Measurements from ENCODE around the gene PCDHGB3. TPM values are rescaled to one million over a fixed set of nuclear protein-coding genes. Genes with fewer than 3 reads are reported as not detected.
"Not testable (repeated sequence)": the region's sequence is repeated elsewhere in the genome, so short reads cannot be mapped to it uniquely, and the experiment has no call there.

PCDHGB3 gene
- total and polyA plus RNA-seq, 3 donors from 2014 or later = 0.74 to 17.1 (median 11.3) TPM

GRCh38 chr5:141388661-141389060 lies 18.6 kb downstream of the PCDHGB3 start:
- H3K4me3 ChIP-seq = no peak overlapping the region
- TF ChIP-seq POLR2A (IDR thresholded peaks at IDR 0.05) (no peak), CTCF (IDR thresholded peaks at IDR 0.05) (no peak)
- 31 to 42% methylated on average over 10 of the region's 10 CpGs for WGBS, 2 donors
- no peaks in the 10 kb centered on the region for H3K27me3 ChIP-seq
- H3K36me3 ChIP-seq (ENCODE audit: low read depth, missing control alignments) = no peaks in the 10 kb centered on the region
- H3K4me1 ChIP-seq = no peaks in the 10 kb centered on the region
- DNase-seq = no peak
- H3K9me3 ChIP-seq = no peaks in the 10 kb centered on the region
- intact Hi-C loops (cut with DNase I; ENCODE audit: low total_unique reads) = no loop called here
- H3K27ac ChIP-seq = no peak overlapping the region

- no peak for TF ChIP-seq CTCF (IDR thresholded peaks at IDR 0.05)
- no peak for TF ChIP-seq POLR2A (IDR thresholded peaks at IDR 0.05)
- Histone ChIP-seq H3K36me3 (ENCODE audit: low read depth, missing control alignments) (no peaks in the 10 kb centered on the region), H3K27ac (no peak overlapping the region), H3K4me1 (no peaks in the 10 kb centered on the region), H3K9me3 (no peaks in the 10 kb centered on the region), H3K4me3 (no peak overlapping the region), H3K27me3 (no peaks in the 10 kb centered on the region)
- WGBS, 2 donors = 33 to 35% methylated on average over 23 to 73 of the region's 77 CpGs
- intact Hi-C loops (cut with DNase I; ENCODE audit: low total_unique reads) = no loop called here
- no peak for DNase-seq
Observed at GRCh38 chr5:141389153-141390042, 19.4 kb downstream of the PCDHGB3 start.

GRCh38 chr5:141392429-141393198 lies 22.6 kb downstream of the PCDHGB3 start, which contains the start of gene PCDHGA8:
Gene PCDHGA8, plus strand, starts transcription at chr5:141392633. Its CDS starts 181 bp downstream, at chr5:141392814.
- 25 to 28% methylated on average over 33 to 38 of the region's 38 CpGs for WGBS, 2 donors
- H3K27ac ChIP-seq = no peak within 1 kb of the TSS
- no peak for TF ChIP-seq POLR2A (IDR thresholded peaks at IDR 0.05)
- no peak for TF ChIP-seq CTCF (IDR thresholded peaks at IDR 0.05)
- no peaks in the 10 kb centered on the region for H3K4me1 ChIP-seq
- DNase-seq = no peak
- H3K9me3 ChIP-seq = no peaks in the 10 kb centered on the region
- intact Hi-C loops (cut with DNase I; ENCODE audit: low total_unique reads) = no loop called here
- H3K27me3 ChIP-seq = no peaks in the 10 kb centered on the region
- H3K4me3 ChIP-seq = peak within 1 kb of the TSS in 1 of 2 donors; percentile 38
- no peaks in the 10 kb centered on the region for H3K36me3 ChIP-seq (ENCODE audit: low read depth, missing control alignments)

- no peaks in the 10 kb centered on the region for H3K36me3 ChIP-seq (ENCODE audit: low read depth, missing control alignments)
- no peaks in the 10 kb centered on the region for H3K4me1 ChIP-seq
- no peaks in the 10 kb centered on the region for H3K27me3 ChIP-seq
- TF ChIP-seq CTCF (IDR thresholded peaks at IDR 0.05) = no peak
- no peak for TF ChIP-seq POLR2A (IDR thresholded peaks at IDR 0.05)
- H3K4me3 ChIP-seq = peak overlapping the region in 1 of 2 donors; percentile 38
- intact Hi-C loops (cut with DNase I; ENCODE audit: low total_unique reads) = no loop called here
- WGBS, 2 donors = 24 to 33% methylated on average over 21 of the region's 21 CpGs
- H3K27ac ChIP-seq = no peak overlapping the region
- no peak for DNase-seq
- no peaks in the 10 kb centered on the region for H3K9me3 ChIP-seq
Observed at GRCh38 chr5:141393267-141393666, 23.2 kb downstream of the PCDHGB3 start.

- H3K36me3 ChIP-seq (ENCODE audit: low read depth, missing control alignments); H3K27ac ChIP-seq; H3K4me1 ChIP-seq; H3K27me3 ChIP-seq; H3K9me3 ChIP-seq; DNase-seq; intact Hi-C loops (cut with DNase I; ENCODE audit: low total_unique reads); H3K4me3 ChIP-seq: not testable (repeated sequence)
- WGBS, 2 donors = 32 to 34% methylated on average over 13 to 51 of the region's 53 CpGs
Observed at GRCh38 chr5:141394401-141395187, 24.6 kb downstream of the PCDHGB3 start.
